ENCODE data around the gene LCOR. TPM values are rescaled to one million over a fixed set of nuclear protein-coding genes. Genes with fewer than 3 reads are reported as not detected.

Gene LCOR
- total RNA-seq, 1 donor from 2014 or later = 35.3 TPM

GRCh38 chr10:97038688-97039087, 206.6 kb downstream of the LCOR start:
- no peaks in the 10 kb centered on the region for H3F3A ChIP-seq (ENCODE audit: low read depth)
- DNase-seq (ENCODE audit: low spot score) = no peak
- Mint-ChIP-seq H3K4me1 (peaks cover 16% of the 10 kb centered on the region), H3K27me3 (ENCODE audit: insufficient read depth, low read depth) (peaks cover 10% of the 10 kb centered on the region), H3K4me3 (no peak overlapping the region), H3K36me3 (no peaks in the 10 kb centered on the region), H3K27ac (no peak overlapping the region), H3K9me3 (no peaks in the 10 kb centered on the region)
- no peak overlapping the region for H3K27ac ChIP-seq
- no peaks in the 10 kb centered on the region for H3K27me3 ChIP-seq
- H3K4me3 ChIP-seq = no peak overlapping the region
- no peaks in the 10 kb centered on the region for H3K36me3 ChIP-seq
- H3K9ac ChIP-seq = no peak overlapping the region
- no peaks in the 10 kb centered on the region for H3K9me3 ChIP-seq (ENCODE audit: low read depth)
- no peaks in the 10 kb centered on the region for H3K4me1 ChIP-seq
- no peaks in the 10 kb centered on the region for H3K79me2 ChIP-seq (ENCODE audit: low read depth)
- TF ChIP-seq CTCF (IDR thresholded peaks at IDR 0.05) (no peak), EZH2phosphoT487 (IDR thresholded peaks at IDR 0.05) (no peak), EZH2 (IDR thresholded peaks at IDR 0.05) (no peak)
- no peaks in the 10 kb centered on the region for H4K20me1 ChIP-seq (ENCODE audit: low read depth)
- no peak overlapping the region for H3K4me2 ChIP-seq
- no peak overlapping the region for H2AFZ ChIP-seq (replicated peaks)

- H3K36me3 ChIP-seq = no peaks in the 10 kb centered on the region
- no peak overlapping the region for H3K27ac ChIP-seq
- no peaks in the 10 kb centered on the region for H3K79me2 ChIP-seq (ENCODE audit: low read depth)
- H3K9me3 ChIP-seq (ENCODE audit: low read depth) = no peaks in the 10 kb centered on the region
- Mint-ChIP-seq H3K36me3 (no peaks in the 10 kb centered on the region), H3K27me3 (ENCODE audit: insufficient read depth, low read depth) (peaks cover 10% of the 10 kb centered on the region), H3K4me1 (peaks cover 16% of the 10 kb centered on the region), H3K9me3 (no peaks in the 10 kb centered on the region), H3K4me3 (no peak overlapping the region), H3K27ac (no peak overlapping the region)
- H4K20me1 ChIP-seq (ENCODE audit: low read depth) = no peaks in the 10 kb centered on the region
- no peak overlapping the region for H3K4me3 ChIP-seq
- TF ChIP-seq EZH2phosphoT487 (IDR thresholded peaks at IDR 0.05) (no peak), EZH2 (IDR thresholded peaks at IDR 0.05) (no peak), CTCF (IDR thresholded peaks at IDR 0.05) (no peak)
- H3K27me3 ChIP-seq = no peaks in the 10 kb centered on the region
- H3K9ac ChIP-seq = no peak overlapping the region
- no peaks in the 10 kb centered on the region for H3K4me1 ChIP-seq
- H2AFZ ChIP-seq (replicated peaks) = no peak overlapping the region
- no peak for DNase-seq (ENCODE audit: low spot score)
- no peak overlapping the region for H3K4me2 ChIP-seq
- H3F3A ChIP-seq (ENCODE audit: low read depth) = no peaks in the 10 kb centered on the region
Observed at GRCh38 chr10:97039538-97040247, 207.6 kb downstream of the LCOR start.

- H3K27ac ChIP-seq = no peak overlapping the region
- no peaks in the 10 kb centered on the region for H3K27me3 ChIP-seq
- Mint-ChIP-seq H3K27me3 (ENCODE audit: insufficient read depth, low read depth) (peaks cover 7% of the 10 kb centered on the region), H3K27ac (no peak overlapping the region), H3K4me3 (no peak overlapping the region), H3K9me3 (no peaks in the 10 kb centered on the region), H3K4me1 (peaks cover 16% of the 10 kb centered on the region), H3K36me3 (no peaks in the 10 kb centered on the region)
- DNase-seq (ENCODE audit: low spot score) = no peak
- TF ChIP-seq EZH2phosphoT487 (IDR thresholded peaks at IDR 0.05) (no peak), CTCF (IDR thresholded peaks at IDR 0.05) (no peak), EZH2 (IDR thresholded peaks at IDR 0.05) (no peak)
- H3K79me2 ChIP-seq (ENCODE audit: low read depth) = no peaks in the 10 kb centered on the region
- H3K4me3 ChIP-seq = no peak overlapping the region
- no peaks in the 10 kb centered on the region for H3K36me3 ChIP-seq
- no peak overlapping the region for H3K9ac ChIP-seq
- no peak overlapping the region for H2AFZ ChIP-seq (replicated peaks)
- no peaks in the 10 kb centered on the region for H3K9me3 ChIP-seq (ENCODE audit: low read depth)
- H4K20me1 ChIP-seq (ENCODE audit: low read depth) = no peaks in the 10 kb centered on the region
- H3K4me1 ChIP-seq = no peaks in the 10 kb centered on the region
- H3F3A ChIP-seq (ENCODE audit: low read depth) = no peaks in the 10 kb centered on the region
- no peak overlapping the region for H3K4me2 ChIP-seq
Observed at GRCh38 chr10:97040248-97040584, 208.1 kb downstream of the LCOR start.

All from neural progenitor cell (in vitro differentiated cells).